ENCODE data around the gene DCC. TPM values are rescaled to one million over a fixed set of nuclear protein-coding genes. Genes with fewer than 3 reads are reported as not detected.

The DCC gene
- total and polyA plus RNA-seq, 9 of the 15 experiments (the other 6 are each of a cell fraction or from before 2014, with no cell fraction given), result not detected

GRCh38 chr18:52481116-52481515 is 141.1 kb downstream of the DCC start:
- Histone ChIP-seq H3K27ac (ENCODE audit: extremely low read depth, low read depth, low read length) (no peak overlapping the region), H4K20me1 (replicated peaks; ENCODE audit: control insufficient read depth, insufficient read depth, low read length) (no peaks in the 10 kb centered on the region), H3K9ac (ENCODE audit: insufficient read depth in 1 of 2, low read depth in 2 of 2, low read length in 2 of 2) (no peak overlapping the region), H3K4me2 (ENCODE audit: insufficient read depth, low read length) (no peak overlapping the region), H3K9me3 (replicated peaks; ENCODE audit: control insufficient read depth, insufficient read depth, low read depth, low read length) (no peaks in the 10 kb centered on the region), H2AFZ (ENCODE audit: low read depth, low read length) (no peak overlapping the region), H3K27me3 (ENCODE audit: control insufficient read depth in 2 of 2, insufficient read depth in 2 of 2, low read length in 2 of 2) (no peaks in the 10 kb centered on the region), H3K9me1 (ENCODE audit: control insufficient read depth, insufficient read depth, low read length) (no peaks in the 10 kb centered on the region), H3K79me2 (ENCODE audit: control insufficient read depth, insufficient read depth, low read length) (no peaks in the 10 kb centered on the region), H3K4me3 (no peak overlapping the region), H3K36me3 (ENCODE audit: control insufficient read depth, insufficient read depth, low read length) (no peaks in the 10 kb centered on the region), H3K4me1 (replicated peaks in 1 of 2; ENCODE audit: control insufficient read depth in 2 of 2, insufficient read depth in 2 of 2, low read length in 2 of 2) (no peaks in the 10 kb centered on the region)
- in situ Hi-C loops (cut with MboI) (no loop called here), intact Hi-C loops (cut with micrococcal nuclease) (no loop called here)
- no TSS peak for BruUV-seq (replicated peaks)
- ChIA-PET POLR2A (no interaction called here), CTCF (ENCODE audit: low intra/inter-chr PET ratio) (no interaction called here)
- FAIRE-seq (no peak), ATAC-seq (no peak), DNase-seq (ENCODE audit: extremely low read depth in 1 of 4, low spot score in 3 of 4) (no peak)
- TF ChIP-seq SNAPC5 (CRISPR knock-in tag; IDR thresholded peaks at IDR 0.05) (no peak), CBX2 (IDR thresholded peaks at IDR 0.05; ENCODE audit: insufficient read depth, low read length, poor library complexity, severe bottlenecking) (no peak)
- 0% methylated on average over 5 of the region's 6 CpGs for WGBS (ENCODE audit: insufficient coverage, low coverage, missing lambda C conversion rate)

- Histone ChIP-seq H3K9me1 (ENCODE audit: control insufficient read depth, insufficient read depth, low read length) (no peaks in the 10 kb centered on the region), H3K4me1 (replicated peaks in 1 of 2; ENCODE audit: control insufficient read depth in 2 of 2, insufficient read depth in 2 of 2, low read length in 2 of 2) (no peaks in the 10 kb centered on the region), H3K9me3 (replicated peaks; ENCODE audit: control insufficient read depth, insufficient read depth, low read depth, low read length) (no peaks in the 10 kb centered on the region), H3K4me2 (ENCODE audit: insufficient read depth, low read length) (no peak overlapping the region), H3K9ac (ENCODE audit: insufficient read depth in 1 of 2, low read depth in 2 of 2, low read length in 2 of 2) (no peak overlapping the region), H4K20me1 (replicated peaks; ENCODE audit: control insufficient read depth, insufficient read depth, low read length) (no peaks in the 10 kb centered on the region), H3K79me2 (ENCODE audit: control insufficient read depth, insufficient read depth, low read length) (no peaks in the 10 kb centered on the region), H3K4me3 (no peak overlapping the region), H3K36me3 (ENCODE audit: control insufficient read depth, insufficient read depth, low read length) (no peaks in the 10 kb centered on the region), H2AFZ (ENCODE audit: low read depth, low read length) (no peak overlapping the region), H3K27ac (ENCODE audit: extremely low read depth, low read depth, low read length) (no peak overlapping the region), H3K27me3 (ENCODE audit: control insufficient read depth in 2 of 2, insufficient read depth in 2 of 2, low read length in 2 of 2) (no peaks in the 10 kb centered on the region)
- no peak for ATAC-seq
- FAIRE-seq, result no peak
- 5% methylated on average over 2 of the region's 2 CpGs for WGBS (ENCODE audit: insufficient coverage, low coverage, missing lambda C conversion rate)
- CTCF ChIA-PET (ENCODE audit: low intra/inter-chr PET ratio), result no interaction called here
- POLR2A ChIA-PET, result no interaction called here
- BruUV-seq (replicated peaks), result no TSS peak
- intact Hi-C loops (cut with micrococcal nuclease), result no loop called here
- DNase-seq (ENCODE audit: extremely low read depth in 1 of 4, low spot score in 3 of 4), result no peak
- in situ Hi-C loops (cut with MboI), result no loop called here
- no peak for TF ChIP-seq REST (IDR thresholded peaks at IDR 0.05; ENCODE audit: borderline replicate concordance)
- TF ChIP-seq REST (CRISPR knock-in tag; IDR thresholded peaks at IDR 0.05; ENCODE audit: low read depth), result no peak
- TF ChIP-seq ZNF785 (CRISPR knock-in tag; IDR thresholded peaks at IDR 0.05), result no peak
- TF ChIP-seq RBM14 (IDR thresholded peaks at IDR 0.05; ENCODE audit: borderline replicate concordance, insufficient read depth, low read depth, low read length), result no peak
- TF ChIP-seq ZKSCAN1 (IDR thresholded peaks at IDR 0.05; ENCODE audit: low read depth, low read length), result no peak
Observed at GRCh38 chr18:52484977-52485376, 145.0 kb downstream of the DCC start.

Data from K562 (cell line).